H9 (cell line): ENCODE data around the gene R3HCC1L. TPM values are rescaled to one million over a fixed set of nuclear protein-coding genes. Genes with fewer than 3 reads are reported as not detected.

Experiments
- DNase-seq: peaks from one replicate; pipeline ENCODE4 v3.0.0-alpha.2; 2017
- H2AFZ ChIP-seq: one replicate; pipeline ENCODE4 v1.6.1; 2013; ENCODE audit warnings: mild to moderate bottlenecking, low read length, control low read depth, moderate library complexity
- H2AK5ac ChIP-seq: 2 replicates; pipeline ENCODE4 v1.6.1; 2013; ENCODE audit warnings: low read length, control low read depth, mixed read lengths; ENCODE audit not compliant: insufficient read length
- H2BK120ac ChIP-seq: one replicate; pipeline ENCODE4 v1.6.1; 2013; ENCODE audit warnings: low read depth, mild to moderate bottlenecking, low read length, control low read depth, inconsistent platforms; ENCODE audit not compliant: poor library complexity, severe bottlenecking
- H2BK12ac ChIP-seq: 2 replicates; pipeline ENCODE4 v1.6.1; 2013; ENCODE audit warnings: low read length, control low read depth, mixed read lengths, low read depth; ENCODE audit not compliant: insufficient read length
- H2BK15ac ChIP-seq: 2 replicates; pipeline ENCODE4 v1.6.1; 2013; ENCODE audit warnings: low read depth, low read length, control low read depth
- H2BK20ac ChIP-seq: one replicate; pipeline ENCODE4 v1.6.1; 2013; ENCODE audit warnings: low read depth, mild to moderate bottlenecking, low read length, control low read depth, inconsistent platforms; ENCODE audit not compliant: poor library complexity, severe bottlenecking
- H2BK5ac ChIP-seq: 2 replicates; pipeline ENCODE4 v1.6.1; 2013; ENCODE audit warnings: low read length, control low read depth, mixed read lengths; ENCODE audit not compliant: insufficient read length
- H3K14ac ChIP-seq: 2 replicates; pipeline ENCODE4 v1.6.1; 2013; ENCODE audit warnings: low read length, control low read depth; ENCODE audit not compliant: insufficient read depth
- H3K18ac ChIP-seq: 2 replicates; pipeline ENCODE4 v1.6.1; 2013; ENCODE audit warnings: low read depth, mild to moderate bottlenecking, mixed read lengths, low read length, control low read depth; ENCODE audit not compliant: insufficient read length
- H3K23ac ChIP-seq: 2 replicates; pipeline ENCODE4 v1.6.1; 2013; ENCODE audit warnings: low read length, control low read depth, mixed read lengths, low read depth; ENCODE audit not compliant: insufficient read length
- H3K23me2 ChIP-seq: 2 replicates; pipeline ENCODE4 v1.6.1; 2013; ENCODE audit warnings: low read depth, mild to moderate bottlenecking, mixed read lengths, low read length, control low read depth; ENCODE audit not compliant: insufficient read length, poor library complexity, severe bottlenecking
- H3K27ac ChIP-seq: 2 replicates; pipeline ENCODE4 v1.5.1; 2013; ENCODE audit warnings: low read length, control low read depth, mixed read lengths, low read depth; ENCODE audit not compliant: insufficient read length
- H3K27me3 ChIP-seq: 2 replicates; pipeline ENCODE4 v1.6.1; 2013; ENCODE audit warnings: low read length, control low read depth, inconsistent platforms; ENCODE audit not compliant: insufficient read depth
- H3K4ac ChIP-seq: 2 replicates; pipeline ENCODE4 v1.6.1; 2013; ENCODE audit warnings: low read depth, mild to moderate bottlenecking, control low read depth, inconsistent platforms, low read length, moderate library complexity
- H3K4me1 ChIP-seq: 2 replicates; pipeline ENCODE4 v1.6.1; 2013; ENCODE audit warnings: low read length, control low read depth, inconsistent platforms; ENCODE audit not compliant: insufficient read depth
- H3K4me2 ChIP-seq: 2 replicates; pipeline ENCODE4 v1.6.1; 2013; ENCODE audit warnings: low read length, control low read depth, mixed read lengths; ENCODE audit not compliant: insufficient read length, insufficient read depth
- H3K56ac ChIP-seq: 2 replicates; pipeline ENCODE4 v1.6.1; 2013; ENCODE audit warnings: low read depth, mild to moderate bottlenecking, mixed read lengths, low read length, control low read depth; ENCODE audit not compliant: insufficient read length
- H3K79me1 ChIP-seq: 2 replicates; pipeline ENCODE4 v1.6.1; 2013; ENCODE audit warnings: low read depth, mild to moderate bottlenecking, moderate library complexity, low read length, control low read depth, inconsistent platforms; ENCODE audit not compliant: insufficient read depth, poor library complexity, severe bottlenecking
- H3K79me2 ChIP-seq: 2 replicates; pipeline ENCODE4 v1.6.1; 2013; ENCODE audit warnings: low read length, control low read depth, inconsistent platforms; ENCODE audit not compliant: insufficient read depth
- H3K9ac ChIP-seq: 2 replicates; pipeline ENCODE4 v1.6.1; 2013; ENCODE audit warnings: low read length, control low read depth, mixed read lengths; ENCODE audit not compliant: insufficient read length; ENCODE audit errors: extremely low read depth
- H3K9me3 ChIP-seq: one replicate; pipeline ENCODE4 v1.6.1; 2013; ENCODE audit warnings: low read depth, low read length, inconsistent platforms; ENCODE audit not compliant: control insufficient read depth
- H3T11ph ChIP-seq: one replicate; pipeline ENCODE4 v1.6.1; 2013; ENCODE audit warnings: mild to moderate bottlenecking, low read length, control low read depth, inconsistent platforms
- H4K20me1 ChIP-seq: one replicate; pipeline ENCODE4 v1.6.1; 2013; ENCODE audit not compliant: control insufficient read depth, insufficient read length, insufficient read depth
- H4K5ac ChIP-seq: 2 replicates; pipeline ENCODE4 v1.6.1; 2013; ENCODE audit warnings: low read depth, mild to moderate bottlenecking, mixed read lengths, low read length, control low read depth; ENCODE audit not compliant: insufficient read length
- H4K8ac ChIP-seq: replicated peaks from 2 replicates; pipeline ENCODE4 v1.6.1; 2013; ENCODE audit warnings: low read length, control low read depth, mixed read lengths, low read depth; ENCODE audit not compliant: insufficient read length
- H4K91ac ChIP-seq: 2 replicates; pipeline ENCODE4 v1.6.1; 2013; ENCODE audit warnings: low read depth, mild to moderate bottlenecking, moderate library complexity, mixed read lengths, low read length, control low read depth; ENCODE audit not compliant: insufficient read length
- H3K27ac Mint-ChIP-seq, 3 experiments: 2 replicates in 2 of 3; 3 replicates in 1 of 3; pipeline ENCODE4 v1.8.0; 2020 to 2021; ENCODE audit warnings: mixed read lengths in 3 of 3, mild to moderate bottlenecking in 1 of 3, moderate library complexity in 1 of 3
- H3K27me3 Mint-ChIP-seq: 2 replicates; pipeline ENCODE4 v1.8.0; 2021; ENCODE audit warnings: low read depth, mild to moderate bottlenecking, moderate library complexity, mixed read lengths
- H3K36me3 Mint-ChIP-seq, 3 experiments: 2 replicates in 2 of 3; 3 replicates in 1 of 3; pipeline ENCODE4 v1.8.0; 2020 to 2021; ENCODE audit warnings: low read depth in 3 of 3, mixed read lengths in 3 of 3; ENCODE audit not compliant: insufficient read depth in 1 of 3
- H3K4me1 Mint-ChIP-seq, 2 experiments: 2 replicates each; pipeline ENCODE4 v1.8.0; 2020; ENCODE audit warnings: mixed read lengths in 2 of 2
- H3K4me3 Mint-ChIP-seq, 2 experiments: 2 replicates in 1 of 2; 3 replicates in 1 of 2; pipeline ENCODE4 v1.8.0; 2020 to 2021; ENCODE audit warnings: mild to moderate bottlenecking in 2 of 2, mixed read lengths in 2 of 2, moderate library complexity in 1 of 2
- H3K9me3 Mint-ChIP-seq, 2 experiments: 2 replicates in 1 of 2; 3 replicates in 1 of 2; pipeline ENCODE4 v1.8.0; 2020; ENCODE audit warnings: mild to moderate bottlenecking in 2 of 2, mixed read lengths in 2 of 2, moderate library complexity in 1 of 2
- CTCF ChIP-seq: fragments of 200-600 bp; sonication (generic); conservative IDR thresholded peaks from 3 replicates; pipeline ENCODE4 v1.8.0; 2021; ENCODE audit warnings: antibody characterized with exemption, mild to moderate bottlenecking
- WGBS: extraction: QIAGEN DNeasy Blood & Tissue Kit; methylation state at CpG from one replicate; pipeline ENCODE4 v1.1.7; 2013; ENCODE audit warnings: missing lambda C conversion rate, low lambda C conversion rate, mixed read lengths; ENCODE audit not compliant: insufficient read length; ENCODE audit errors: extremely low coverage; 5-methylcytosine and 5-hydroxymethylcytosine counted together
- total RNA-seq: library from RNA; stranded (reverse); gene quantifications from 2 replicates; pipeline ENCODE4 v1.2.1, GENCODE V29; 2021

Gene R3HCC1L
- total RNA-seq, 1 experiment from 2014 or later = 18.5 TPM

GRCh38 chr10:98096316-98096715, 38.1 kb upstream of the R3HCC1L start:
- no peak overlapping the region for H3K27ac ChIP-seq
- no peaks in the 10 kb centered on the region for H4K20me1 ChIP-seq
- H3K9ac ChIP-seq = no peak overlapping the region
- H3K36me3 Mint-ChIP-seq = no peaks in the 10 kb centered on the region
- no peak overlapping the region for H3K4me3 Mint-ChIP-seq
- no CpG with 5 or more reads among the region's 8 CpGs for WGBS
- no peaks in the 10 kb centered on the region for H3K27me3 ChIP-seq
- H2BK12ac ChIP-seq = no peak overlapping the region
- no peak overlapping the region for H3K18ac ChIP-seq
- H3K4me1 ChIP-seq = peaks cover 3% of the 10 kb centered on the region; the same call in 1 of the 2 replicates
- H3K23me2 ChIP-seq = no peaks in the 10 kb centered on the region
- no peaks in the 10 kb centered on the region for H3K9me3 Mint-ChIP-seq
- no peak overlapping the region for H3K4me2 ChIP-seq
- H3K4ac ChIP-seq = no peak overlapping the region
- H3K14ac ChIP-seq = no peak overlapping the region
- no peak overlapping the region for H4K91ac ChIP-seq
- H2BK5ac ChIP-seq = no peak overlapping the region
- H3K79me1 ChIP-seq = no peaks in the 10 kb centered on the region
- TF ChIP-seq CTCF = no peak
- H4K5ac ChIP-seq = no peak overlapping the region
- H4K8ac ChIP-seq = no peak overlapping the region
- no peak overlapping the region for H2BK20ac ChIP-seq
- H3K23ac ChIP-seq = no peak overlapping the region
- H3K4me1 Mint-ChIP-seq = peaks cover 8 to 10% of the 10 kb centered on the region in 2 experiments
- no peak overlapping the region for H3T11ph ChIP-seq
- H3K27ac Mint-ChIP-seq = no peak overlapping the region
- H3K56ac ChIP-seq = no peak overlapping the region
- no peak for DNase-seq
- H2AK5ac ChIP-seq = no peak overlapping the region
- H2BK15ac ChIP-seq = no peak overlapping the region
- H2BK120ac ChIP-seq = no peak overlapping the region
- peaks cover 5% of the 10 kb centered on the region; the same call in 1 of the 2 replicates for H3K27me3 Mint-ChIP-seq
- H3K79me2 ChIP-seq = no peaks in the 10 kb centered on the region
- H3K9me3 ChIP-seq = no peaks in the 10 kb centered on the region
- no peak overlapping the region for H2AFZ ChIP-seq
